Measurements from ENCODE around the gene LRRC2. TPM values are rescaled to one million over a fixed set of nuclear protein-coding genes. Genes with fewer than 3 reads are reported as not detected.

LRRC2 gene
- total and polyA plus RNA-seq, 2 experiments from 2014 or later: 0.60 to 4.4 TPM

GRCh38 chr3:46599590-46599989, 33.5 kb upstream of the LRRC2 start:
- no peaks in the 10 kb centered on the region for H3K9me2 ChIP-seq (replicated peaks; ENCODE audit: insufficient read depth)
- H4K20me1 ChIP-seq (ENCODE audit: insufficient read depth, poor library complexity, severe bottlenecking): no peaks in the 10 kb centered on the region
- no peaks in the 10 kb centered on the region for H3K36me3 ChIP-seq (replicated peaks; ENCODE audit: insufficient read depth, low read depth)
- no peaks in the 10 kb centered on the region for H3K27me3 ChIP-seq
- no peak overlapping the region for H3K4me2 ChIP-seq
- peaks cover 7% of the 10 kb centered on the region for H3K4me1 ChIP-seq (ENCODE audit: insufficient read depth)
- TF ChIP-seq EZH2phosphoT487 (IDR thresholded peaks at IDR 0.05; ENCODE audit: low read depth, severe bottlenecking, unreplicated experiment): no peak
- TF ChIP-seq CTCF (IDR thresholded peaks at IDR 0.05; ENCODE audit: poor library complexity): no peak
- H3K79me2 ChIP-seq: no peaks in the 10 kb centered on the region
- no peak overlapping the region for H2AFZ ChIP-seq
- WGBS (ENCODE audit: low lambda C conversion rate, missing lambda C conversion rate): 77% methylated on average over 5 of the region's 5 CpGs
- no peaks in the 10 kb centered on the region for H3K9me3 ChIP-seq (ENCODE audit: low read depth)
- H3K4me3 ChIP-seq: no peak overlapping the region
- no peak for DNase-seq (ENCODE audit: low spot score)
- no peak overlapping the region for H3K27ac ChIP-seq

GRCh38 chr3:46595819-46596314, 29.8 kb upstream of the LRRC2 start:
- no peak overlapping the region for H2AFZ ChIP-seq
- no peaks in the 10 kb centered on the region for H3K9me3 ChIP-seq (ENCODE audit: low read depth)
- 92% methylated on average over 8 of the region's 8 CpGs for WGBS (ENCODE audit: low lambda C conversion rate, missing lambda C conversion rate)
- no peaks in the 10 kb centered on the region for H3K9me2 ChIP-seq (replicated peaks; ENCODE audit: insufficient read depth)
- no peaks in the 10 kb centered on the region for H3K79me2 ChIP-seq
- no peak for DNase-seq (ENCODE audit: low spot score)
- no peaks in the 10 kb centered on the region for H3K27me3 ChIP-seq
- H3K4me2 ChIP-seq: no peak overlapping the region
- no peaks in the 10 kb centered on the region for H3K4me1 ChIP-seq (ENCODE audit: insufficient read depth)
- TF ChIP-seq CTCF (IDR thresholded peaks at IDR 0.05; ENCODE audit: poor library complexity): no peak
- no peak for TF ChIP-seq EZH2phosphoT487 (IDR thresholded peaks at IDR 0.05; ENCODE audit: low read depth, severe bottlenecking, unreplicated experiment)
- no peak for TF ChIP-seq EZH2 (IDR thresholded peaks at IDR 0.05; ENCODE audit: borderline replicate concordance)
- H3K4me3 ChIP-seq: no peak overlapping the region
- H4K20me1 ChIP-seq (ENCODE audit: insufficient read depth, poor library complexity, severe bottlenecking): no peaks in the 10 kb centered on the region
- no peak overlapping the region for H3K27ac ChIP-seq
- no peaks in the 10 kb centered on the region for H3K36me3 ChIP-seq (replicated peaks; ENCODE audit: insufficient read depth, low read depth)

- Histone ChIP-seq H3K27ac (no peak overlapping the region), H3K4me1 (ENCODE audit: insufficient read depth) (no peaks in the 10 kb centered on the region), H3K9me3 (ENCODE audit: low read depth) (no peaks in the 10 kb centered on the region), H2AFZ (no peak overlapping the region), H4K20me1 (ENCODE audit: insufficient read depth, poor library complexity, severe bottlenecking) (no peaks in the 10 kb centered on the region), H3K4me3 (no peak overlapping the region), H3K4me2 (no peak overlapping the region), H3K9me2 (replicated peaks; ENCODE audit: insufficient read depth) (no peaks in the 10 kb centered on the region), H3K36me3 (replicated peaks; ENCODE audit: insufficient read depth, low read depth) (no peaks in the 10 kb centered on the region), H3K79me2 (no peaks in the 10 kb centered on the region), H3K27me3 (no peaks in the 10 kb centered on the region)
- 95% methylated on average over 4 of the region's 4 CpGs for WGBS (ENCODE audit: low lambda C conversion rate, missing lambda C conversion rate)
- DNase-seq (ENCODE audit: low spot score): no peak
- no peak for TF ChIP-seq EZH2 (IDR thresholded peaks at IDR 0.05; ENCODE audit: borderline replicate concordance)
- no peak for TF ChIP-seq CTCF (IDR thresholded peaks at IDR 0.05; ENCODE audit: poor library complexity)
- TF ChIP-seq EZH2phosphoT487 (IDR thresholded peaks at IDR 0.05; ENCODE audit: low read depth, severe bottlenecking, unreplicated experiment): no peak
These were observed 28.6 kb upstream of the LRRC2 start for GRCh38 chr3:46594723-46595122.

DNA sequence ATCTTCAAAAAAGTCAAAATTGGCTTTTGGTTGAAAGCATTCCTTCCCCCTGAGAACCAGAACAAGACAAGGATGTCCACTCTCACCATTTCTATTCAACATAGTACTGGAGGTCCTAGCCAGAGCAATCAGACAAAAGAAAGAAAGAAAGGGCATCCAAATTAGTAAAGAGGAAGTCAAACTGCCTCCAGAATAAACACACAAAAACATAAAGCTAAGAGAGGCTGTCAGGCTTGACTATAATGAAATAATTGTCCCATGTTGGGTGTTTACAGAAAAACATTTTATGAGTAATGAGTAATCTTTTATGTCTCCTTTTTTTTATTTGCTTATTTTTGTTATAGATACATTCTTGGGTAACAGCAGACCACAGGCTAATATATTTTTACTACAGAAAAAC, 27.9 kb upstream of the LRRC2 start:
- Histone ChIP-seq H4K20me1 (ENCODE audit: insufficient read depth, poor library complexity, severe bottlenecking) (no peaks in the 10 kb centered on the region), H3K27ac (no peak overlapping the region), H3K9me2 (replicated peaks; ENCODE audit: insufficient read depth) (no peaks in the 10 kb centered on the region), H2AFZ (no peak overlapping the region), H3K4me3 (no peak overlapping the region), H3K4me2 (no peak overlapping the region), H3K79me2 (no peaks in the 10 kb centered on the region), H3K9me3 (ENCODE audit: low read depth) (no peaks in the 10 kb centered on the region), H3K27me3 (no peaks in the 10 kb centered on the region), H3K4me1 (ENCODE audit: insufficient read depth) (no peaks in the 10 kb centered on the region), H3K36me3 (replicated peaks; ENCODE audit: insufficient read depth, low read depth) (no peaks in the 10 kb centered on the region)
- TF ChIP-seq CTCF (IDR thresholded peaks at IDR 0.05; ENCODE audit: poor library complexity) (no peak), EZH2 (IDR thresholded peaks at IDR 0.05; ENCODE audit: borderline replicate concordance) (no peak), EZH2phosphoT487 (IDR thresholded peaks at IDR 0.05; ENCODE audit: low read depth, severe bottlenecking, unreplicated experiment) (no peak)
- DNase-seq (ENCODE audit: low spot score): no peak
